ENCODE data around the gene KAT5. TPM values are rescaled to one million over a fixed set of nuclear protein-coding genes. Genes with fewer than 3 reads are reported as not detected.
A peak's percentile ranks its signal among the peaks of the same experiment; 100 is the strongest.

The KAT5 gene
- total and polyA plus RNA-seq, 2 of the 13 experiments (the other 11 are each of a cell fraction or from before 2014, with no cell fraction given): 35.2 to 48.3 TPM

GRCh38 chr11:65720211-65720934 lies 8.3 kb downstream of the KAT5 start, which contains the start of gene RNASEH2C (continued):
- TF ChIP-seq ZNF513 (CRISPR knock-in tag; conservative IDR thresholded peaks at IDR 0.05): no peak
- peak; percentile 66; the same call in 1 of the 2 replicates for TF ChIP-seq GLI4 (CRISPR knock-in tag; IDR thresholded peaks at IDR 0.05; ENCODE audit: borderline replicate concordance)
- TF ChIP-seq ZNF570 (CRISPR knock-in tag; IDR thresholded peaks at IDR 0.05; ENCODE audit: borderline replicate concordance): no peak
- TF ChIP-seq ZNF136 (CRISPR knock-in tag; IDR thresholded peaks at IDR 0.05; ENCODE audit: low read depth): peak; percentile 87; the same call in 1 of the 2 replicates
- TF ChIP-seq AHR (CRISPR knock-in tag; IDR thresholded peaks at IDR 0.05): no peak
- TF ChIP-seq ATF2 (CRISPR knock-in tag; IDR thresholded peaks at IDR 0.05): peak; percentile 49
- TF ChIP-seq ZBTB40 (IDR thresholded peaks at IDR 0.05): no peak
- peak; percentile 86 for TF ChIP-seq ZBTB40 (CRISPR knock-in tag; IDR thresholded peaks at IDR 0.05)
- no peak for TF ChIP-seq RFX3 (CRISPR knock-in tag; IDR thresholded peaks at IDR 0.05)
- TF ChIP-seq ZNF275 (CRISPR knock-in tag; IDR thresholded peaks at IDR 0.05; ENCODE audit: borderline replicate concordance): no peak; the same call in 1 of the 2 replicates
- TF ChIP-seq SNAPC5 (CRISPR knock-in tag; IDR thresholded peaks at IDR 0.05; ENCODE audit: borderline replicate concordance): no peak
- no peak for TF ChIP-seq ZNF317 (CRISPR knock-in tag; IDR thresholded peaks at IDR 0.05)
- no peak for TF ChIP-seq ZNF672 (CRISPR knock-in tag; IDR thresholded peaks at IDR 0.05)
- peak; percentile 56; the same call in 1 of the 2 replicates for TF ChIP-seq NCOA2 (CRISPR knock-in tag; IDR thresholded peaks at IDR 0.05)
- no peak for TF ChIP-seq ZNF30 (CRISPR knock-in tag; IDR thresholded peaks at IDR 0.05)
- TF ChIP-seq ZNF749 (CRISPR knock-in tag; IDR thresholded peaks at IDR 0.05; ENCODE audit: borderline replicate concordance): peak; percentile 80; the same call in 1 of the 2 replicates
